AG08395 (cell line): ENCODE data around the gene TNPO1.

Source experiments
- DNase-seq: peaks from one replicate; pipeline ENCODE4 v3.0.0; 2012; ENCODE audit warnings: mixed read lengths, low spot score

The TNPO1 gene

DNA sequence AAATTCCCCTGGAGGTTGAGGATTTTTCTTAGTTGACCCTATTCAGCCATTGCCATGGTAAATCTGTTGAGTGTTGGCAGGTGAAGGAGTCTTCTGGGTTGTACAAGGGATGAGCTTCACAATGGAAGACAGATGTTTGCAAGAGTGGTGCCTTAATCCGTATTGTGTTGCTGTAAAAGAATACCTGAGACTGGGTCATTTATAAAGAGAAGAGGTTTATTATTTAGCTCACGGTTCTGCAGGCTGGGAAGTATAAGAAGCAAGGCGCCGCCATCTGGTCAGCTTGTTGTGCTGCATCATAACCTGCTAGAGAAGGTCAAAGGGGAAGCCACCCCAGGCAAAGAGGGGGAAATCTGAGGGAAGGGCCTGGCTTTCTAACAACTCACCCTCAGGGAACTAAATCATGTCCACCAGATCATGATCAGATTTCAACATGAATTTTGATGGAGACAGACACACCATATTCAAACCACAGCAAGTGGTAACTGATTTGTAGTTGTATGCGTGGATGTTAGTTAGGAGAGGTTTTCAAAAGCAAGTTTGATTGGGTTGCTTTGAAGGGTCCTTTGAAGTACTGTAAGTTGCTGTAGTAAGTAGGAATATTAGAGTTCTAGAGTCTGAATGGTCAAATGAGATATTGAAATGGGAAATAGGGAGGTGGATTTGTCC is 2.5 kb downstream of the TNPO1 start:
- peak; percentile 21 for DNase-seq

DNA sequence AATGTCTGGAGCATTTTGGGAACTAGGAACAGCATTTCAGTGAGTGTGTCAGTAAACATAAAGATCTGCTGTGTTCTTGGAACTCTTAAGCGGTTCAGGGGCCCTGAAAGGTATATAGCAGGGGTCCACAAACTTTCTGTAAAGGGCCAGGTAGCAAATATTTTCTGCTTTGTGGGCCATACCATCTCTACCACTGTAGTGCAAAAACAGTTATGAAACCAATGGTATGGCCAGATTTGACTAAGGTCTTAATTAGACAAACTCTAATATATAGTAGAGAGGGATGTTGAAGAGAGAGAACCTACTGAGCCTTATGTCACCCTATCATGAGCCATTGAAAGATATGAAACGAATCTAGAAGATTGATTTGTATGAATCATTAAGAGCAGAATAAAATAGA is 5.3 kb downstream of the TNPO1 start:
- DNase-seq: no peak

DNA sequence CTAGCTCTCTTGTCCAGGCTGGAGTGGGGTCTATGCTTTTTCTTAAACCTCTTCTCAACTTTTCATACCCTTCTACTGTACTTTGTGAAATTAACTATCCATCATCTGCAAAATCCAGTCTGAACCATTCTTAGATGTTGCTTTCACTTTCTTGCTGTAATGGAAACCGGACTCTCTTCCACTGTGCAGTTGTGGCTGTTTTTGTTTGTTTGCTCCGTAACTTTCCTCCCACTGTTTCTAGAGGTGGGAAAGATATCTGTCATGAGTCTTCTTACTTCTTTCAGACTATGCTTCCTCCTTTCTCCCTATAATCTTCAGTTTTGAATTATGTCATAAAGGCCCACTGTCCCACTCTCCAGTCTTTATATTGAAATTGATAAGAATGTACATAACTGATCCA is 6.5 kb downstream of the TNPO1 start:
- no peak for DNase-seq

DNA sequence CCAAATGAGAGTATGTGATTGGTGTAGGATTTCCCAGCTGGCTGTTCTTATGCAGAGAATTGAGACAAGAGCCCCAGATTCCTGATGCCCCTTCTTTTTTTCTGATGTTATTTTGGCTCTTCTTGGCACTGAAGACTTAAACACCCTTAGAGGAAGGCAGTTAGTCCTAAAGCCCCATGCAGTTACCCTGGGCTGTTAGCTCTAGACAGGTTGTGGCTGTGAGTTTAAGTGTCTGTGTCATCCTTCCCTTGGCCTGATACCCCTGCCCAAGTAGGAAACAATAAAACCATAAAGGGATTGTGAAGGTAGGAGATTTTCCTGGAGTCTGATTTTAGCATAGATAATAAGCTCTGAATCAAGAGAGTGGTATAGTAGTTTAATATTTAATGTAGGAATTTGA is 13.2 kb downstream of the TNPO1 start:
- no peak for DNase-seq

DNA sequence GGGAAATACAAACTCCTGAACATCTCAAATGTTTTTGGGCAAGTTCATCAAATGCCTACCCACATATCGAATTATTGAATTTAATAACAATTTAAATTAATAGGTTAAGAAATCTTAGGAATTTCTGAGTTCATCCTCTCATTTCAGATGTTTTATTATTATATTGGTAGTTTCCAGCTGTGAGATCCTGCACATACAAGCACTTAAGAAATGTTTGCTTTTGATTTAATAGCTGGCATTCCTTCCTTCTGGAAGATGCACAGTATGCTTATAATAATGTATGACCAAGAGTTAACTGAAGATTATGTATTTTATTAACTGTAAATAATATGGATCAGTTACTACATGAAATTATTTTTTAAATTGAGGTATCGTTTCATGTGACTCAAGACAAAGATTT is 13.9 kb downstream of the TNPO1 start:
- DNase-seq: no peak

DNA sequence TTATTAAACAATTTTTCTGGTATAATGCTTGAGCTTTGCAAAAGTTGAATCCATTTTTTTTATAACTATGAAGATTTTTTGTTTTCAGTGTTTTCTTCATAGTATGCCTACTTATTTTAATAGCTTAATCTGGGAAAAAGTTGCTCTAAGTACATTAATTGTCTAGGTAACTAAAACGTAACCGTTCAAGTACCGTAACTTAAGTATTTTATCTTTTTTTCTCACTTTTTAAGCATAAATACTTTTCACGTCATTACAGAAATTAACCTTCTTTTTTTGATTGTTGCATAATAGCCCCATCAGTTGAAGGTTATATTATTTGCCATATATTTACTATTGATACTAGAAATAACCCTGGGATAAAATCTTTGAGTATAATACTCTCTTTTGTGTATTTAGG is 15.2 kb downstream of the TNPO1 start:
- DNase-seq: no peak

DNA sequence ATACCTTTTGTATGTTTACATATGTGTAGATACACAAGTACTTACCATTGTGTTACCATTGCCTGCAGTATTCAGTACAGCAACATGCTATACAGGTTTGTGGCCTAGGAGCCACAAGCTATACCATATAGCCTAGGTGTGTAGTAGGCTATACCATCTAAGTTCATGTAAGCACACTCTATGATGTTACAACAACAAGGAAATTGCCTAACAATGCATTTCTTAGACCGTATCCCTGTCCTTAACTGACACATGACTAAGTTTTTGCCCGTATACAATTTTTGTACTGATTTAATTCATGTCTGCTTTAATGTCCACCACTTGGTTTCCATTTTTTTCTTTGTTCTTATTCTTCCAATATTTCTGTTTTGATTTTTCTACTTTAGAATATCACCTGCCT is 18.5 kb downstream of the TNPO1 start:
- no peak for DNase-seq

DNA sequence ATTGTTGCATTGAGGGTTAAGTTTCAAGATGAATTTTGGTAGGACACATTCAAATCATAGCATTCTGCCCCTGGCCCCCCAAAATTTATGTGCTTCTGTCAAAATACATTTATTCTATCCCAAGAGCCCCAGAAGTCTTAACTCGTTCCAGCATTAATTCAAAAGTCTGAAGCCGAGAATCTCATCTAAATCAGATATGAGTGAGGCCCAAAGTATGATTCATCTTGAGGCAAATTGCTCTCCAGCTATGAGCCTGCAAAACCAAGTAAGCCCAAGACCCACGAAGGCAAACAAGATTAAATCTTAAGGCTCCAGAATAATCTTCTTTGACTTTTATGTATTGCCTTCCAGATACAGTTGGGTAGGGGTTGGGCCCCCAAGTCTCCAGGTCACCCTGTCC is 19.2 kb downstream of the TNPO1 start:
- no peak for DNase-seq

DNA sequence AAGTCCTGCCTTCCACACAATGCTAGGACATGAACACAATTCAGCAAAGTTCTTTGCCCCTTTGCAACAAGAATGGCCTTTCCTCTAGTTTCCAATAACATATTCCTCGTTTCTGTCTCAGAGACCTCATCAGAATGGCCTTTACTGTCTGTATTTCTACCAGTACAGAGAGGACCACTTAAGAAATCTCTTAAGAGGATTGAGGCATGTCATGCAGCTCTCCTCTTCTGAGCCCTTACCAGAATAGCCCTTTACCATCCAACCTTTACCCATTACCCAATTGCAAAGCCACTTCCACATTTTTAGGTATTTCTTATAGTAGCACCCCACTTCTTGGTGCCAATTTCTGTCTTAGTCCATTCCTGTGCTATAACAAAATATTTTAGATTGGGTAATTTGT is 20.3 kb downstream of the TNPO1 start:
- DNase-seq: no peak

DNA sequence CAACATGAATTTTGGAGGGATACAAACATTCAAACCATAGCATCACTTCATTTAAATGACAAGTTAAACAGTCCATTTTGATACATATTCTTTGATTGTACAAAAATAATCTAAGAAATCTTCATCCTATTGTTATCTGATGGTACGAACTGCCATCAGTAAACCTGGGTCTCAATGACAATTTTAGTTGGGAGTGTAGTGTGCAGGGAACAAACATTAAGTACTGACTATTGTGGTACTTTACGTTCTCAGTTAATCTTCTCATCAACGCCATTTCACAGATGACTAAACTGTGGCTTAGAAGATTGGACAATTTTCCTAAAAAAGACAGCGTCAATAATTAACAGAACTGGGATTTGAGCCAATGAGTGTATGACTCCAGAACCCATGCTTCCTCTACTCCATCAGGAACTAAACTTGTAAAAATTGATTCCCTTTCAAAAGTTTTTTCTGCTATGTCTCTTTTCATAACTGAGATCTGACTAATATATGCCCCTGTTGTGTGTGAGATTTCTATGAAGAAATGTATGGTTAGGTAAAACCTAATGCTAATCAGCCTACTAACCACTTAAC is 21.1 kb downstream of the TNPO1 start:
- DNase-seq: no peak

DNA sequence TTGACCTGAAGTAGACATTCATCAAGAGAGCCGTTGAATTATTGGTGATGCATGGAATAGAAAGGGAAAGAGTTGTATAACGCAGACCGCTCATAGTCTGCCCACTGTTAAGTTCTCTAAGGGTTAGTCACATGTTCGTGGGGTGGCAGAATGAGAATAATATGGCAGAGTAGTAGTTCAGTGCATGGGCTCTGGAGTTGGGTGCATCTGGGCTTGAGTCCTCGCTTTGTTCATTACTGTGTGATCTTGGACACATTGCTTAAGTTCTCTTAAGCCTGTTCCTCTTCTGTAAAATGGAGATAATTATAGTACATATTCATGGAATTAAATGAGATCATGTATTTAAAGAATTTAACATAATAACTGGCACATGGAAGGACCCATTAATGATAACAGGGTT is 23.6 kb downstream of the TNPO1 start:
- no peak for DNase-seq

DNA sequence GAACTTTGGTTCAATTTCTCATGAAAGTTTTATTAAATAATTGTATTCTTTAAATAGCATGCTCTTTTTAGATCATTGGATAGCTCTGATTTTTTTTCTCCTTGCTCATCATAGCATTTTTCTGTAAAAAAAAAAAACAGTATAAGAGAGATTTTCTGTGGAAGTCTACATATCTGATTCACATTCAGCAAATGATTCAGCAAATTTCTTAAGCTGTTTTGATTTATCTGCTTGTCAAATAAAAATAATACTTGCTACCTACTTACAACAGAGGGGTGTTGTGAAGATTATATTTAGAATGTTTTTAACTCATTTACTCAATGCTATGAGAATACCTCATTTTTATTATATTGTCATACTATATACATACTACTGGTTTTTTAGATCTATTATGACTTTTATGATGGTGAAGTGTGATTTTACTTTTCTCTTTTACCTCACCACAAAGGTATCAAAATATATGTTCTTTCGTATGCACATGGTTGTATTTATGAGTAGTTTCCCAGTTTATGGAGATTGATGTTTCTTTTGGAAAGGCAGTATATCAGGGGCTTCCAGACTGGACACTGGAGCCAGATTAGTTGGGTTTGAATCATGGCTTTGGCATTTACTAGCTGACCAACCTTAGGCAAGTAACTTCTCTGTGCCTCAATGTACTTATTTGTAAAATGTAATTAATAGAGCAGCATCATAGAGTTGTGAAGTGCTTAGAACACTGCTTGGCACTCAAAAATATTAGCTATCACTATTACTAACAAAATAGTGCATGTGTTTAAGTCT is 25.5 kb downstream of the TNPO1 start:
- no peak for DNase-seq

DNA sequence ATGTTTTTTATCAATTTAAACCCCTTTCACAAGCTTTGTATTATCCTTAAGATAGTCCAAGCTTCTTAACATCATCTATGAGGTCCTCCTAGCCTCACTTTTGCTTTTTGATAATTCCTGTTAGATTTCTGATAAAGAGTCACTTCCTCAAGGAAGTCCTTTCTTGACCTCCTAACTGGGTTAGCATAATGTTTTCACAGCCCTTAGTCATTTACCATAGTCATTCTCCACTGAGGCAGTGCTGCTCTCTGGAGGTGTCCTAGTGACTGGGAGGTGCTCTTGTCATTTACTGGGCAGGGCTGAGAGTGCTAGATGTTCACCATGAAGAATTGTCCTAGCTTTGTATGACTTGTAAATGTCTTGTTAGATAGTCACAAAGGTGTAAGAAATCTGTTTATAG is 26.4 kb downstream of the TNPO1 start:
- DNase-seq: peak; percentile 27

DNA sequence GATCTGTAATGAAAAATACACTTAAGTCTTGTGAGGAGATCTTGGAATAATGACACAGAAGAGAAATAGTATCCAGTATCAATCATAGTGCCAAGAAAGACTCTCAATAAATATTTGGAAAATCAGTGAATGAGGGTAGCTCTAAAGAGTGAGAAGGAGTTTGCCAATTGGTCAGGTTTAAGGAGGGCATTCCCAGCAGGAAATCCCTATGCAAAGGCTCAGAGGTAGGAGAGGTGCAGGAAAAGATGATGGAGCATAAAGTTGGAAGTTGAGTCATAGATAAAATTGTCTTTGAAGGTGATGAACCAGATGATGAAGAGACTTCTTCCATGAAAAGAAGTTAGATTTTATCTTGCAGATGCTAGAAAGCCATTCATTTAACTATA is 27.8 kb downstream of the TNPO1 start:
- DNase-seq: no peak

DNA sequence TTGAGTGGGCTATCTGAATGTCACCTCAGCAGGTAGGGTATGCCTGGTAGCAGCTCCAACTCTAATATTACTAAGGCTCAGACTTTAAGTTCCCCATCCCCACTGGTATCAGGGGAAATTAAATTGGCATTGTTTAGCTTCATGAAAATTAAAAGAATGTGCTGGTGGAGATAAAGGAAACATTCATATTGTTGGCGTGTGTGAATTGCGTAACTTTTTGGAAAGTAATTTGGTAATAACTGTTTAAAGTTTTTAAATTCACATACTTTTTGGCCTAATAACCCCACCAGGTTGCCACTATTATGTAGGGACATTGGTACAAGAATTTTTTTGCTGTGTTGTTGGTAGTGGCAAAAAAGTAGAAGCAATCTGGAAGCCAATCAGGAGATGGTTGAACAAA is 29.4 kb downstream of the TNPO1 start:
- no peak for DNase-seq

DNA sequence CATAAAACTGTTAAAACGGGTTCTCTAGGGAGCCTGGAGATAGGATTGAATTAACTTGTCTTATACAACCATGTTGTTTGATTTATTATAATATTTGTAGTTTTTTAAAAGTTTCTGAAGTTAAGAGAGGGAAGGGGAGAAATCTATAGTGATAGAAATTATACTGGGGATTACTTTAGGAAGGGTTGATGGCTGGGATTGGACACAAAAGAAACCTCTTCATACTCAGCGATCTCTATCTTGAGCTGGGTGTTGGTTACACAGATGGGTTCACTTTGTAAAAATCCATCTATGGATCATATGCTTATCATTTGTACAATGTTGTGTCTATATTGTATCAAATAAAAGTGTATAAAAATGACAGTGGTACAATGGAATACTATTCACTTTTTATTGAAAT is 30.0 kb downstream of the TNPO1 start:
- DNase-seq: no peak

DNA sequence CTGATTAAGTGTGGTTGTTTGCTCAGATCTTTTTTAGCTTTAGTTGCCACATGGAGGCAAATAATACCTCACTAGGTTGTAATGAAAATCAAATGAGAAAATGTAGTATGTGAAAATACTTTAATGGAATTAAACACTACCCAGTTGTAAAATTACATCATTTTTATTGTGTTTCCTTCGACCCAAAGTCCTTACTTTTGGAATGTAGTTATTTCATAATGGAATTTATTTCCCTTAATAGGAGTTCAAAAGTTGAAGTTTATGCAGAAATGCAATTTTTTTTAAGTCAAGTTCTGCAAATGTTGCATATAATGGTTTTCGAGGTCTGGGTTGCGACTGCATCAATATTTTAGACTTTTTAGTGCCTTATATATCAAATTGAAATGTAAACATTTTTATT is 31.0 kb downstream of the TNPO1 start:
- DNase-seq: no peak

DNA sequence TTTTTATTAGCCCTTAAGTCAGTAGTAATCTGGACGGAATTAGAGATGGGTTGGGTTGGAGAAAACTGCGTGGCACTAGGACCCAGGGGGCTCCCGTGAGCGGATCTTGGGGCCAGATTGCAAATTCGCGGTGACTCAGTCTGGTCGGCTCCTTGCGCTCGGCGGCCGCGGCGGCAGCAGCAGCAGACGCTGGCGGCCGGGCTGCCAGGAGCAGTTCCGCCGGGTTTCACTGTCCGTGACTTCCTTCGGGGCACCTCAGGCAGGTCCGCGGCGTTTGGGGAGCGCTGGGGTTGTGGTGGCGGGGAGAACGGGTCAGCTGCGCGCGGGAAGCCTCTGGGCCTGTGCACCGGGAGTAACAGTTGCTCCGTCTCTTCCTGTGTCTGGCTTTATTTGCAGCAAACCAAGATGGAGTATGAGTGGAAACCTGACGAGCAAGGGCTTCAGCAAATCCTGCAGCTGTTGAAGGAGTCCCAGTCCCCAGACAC is 31.6 kb downstream of the TNPO1 start:
- peak; percentile 85 for DNase-seq

DNA sequence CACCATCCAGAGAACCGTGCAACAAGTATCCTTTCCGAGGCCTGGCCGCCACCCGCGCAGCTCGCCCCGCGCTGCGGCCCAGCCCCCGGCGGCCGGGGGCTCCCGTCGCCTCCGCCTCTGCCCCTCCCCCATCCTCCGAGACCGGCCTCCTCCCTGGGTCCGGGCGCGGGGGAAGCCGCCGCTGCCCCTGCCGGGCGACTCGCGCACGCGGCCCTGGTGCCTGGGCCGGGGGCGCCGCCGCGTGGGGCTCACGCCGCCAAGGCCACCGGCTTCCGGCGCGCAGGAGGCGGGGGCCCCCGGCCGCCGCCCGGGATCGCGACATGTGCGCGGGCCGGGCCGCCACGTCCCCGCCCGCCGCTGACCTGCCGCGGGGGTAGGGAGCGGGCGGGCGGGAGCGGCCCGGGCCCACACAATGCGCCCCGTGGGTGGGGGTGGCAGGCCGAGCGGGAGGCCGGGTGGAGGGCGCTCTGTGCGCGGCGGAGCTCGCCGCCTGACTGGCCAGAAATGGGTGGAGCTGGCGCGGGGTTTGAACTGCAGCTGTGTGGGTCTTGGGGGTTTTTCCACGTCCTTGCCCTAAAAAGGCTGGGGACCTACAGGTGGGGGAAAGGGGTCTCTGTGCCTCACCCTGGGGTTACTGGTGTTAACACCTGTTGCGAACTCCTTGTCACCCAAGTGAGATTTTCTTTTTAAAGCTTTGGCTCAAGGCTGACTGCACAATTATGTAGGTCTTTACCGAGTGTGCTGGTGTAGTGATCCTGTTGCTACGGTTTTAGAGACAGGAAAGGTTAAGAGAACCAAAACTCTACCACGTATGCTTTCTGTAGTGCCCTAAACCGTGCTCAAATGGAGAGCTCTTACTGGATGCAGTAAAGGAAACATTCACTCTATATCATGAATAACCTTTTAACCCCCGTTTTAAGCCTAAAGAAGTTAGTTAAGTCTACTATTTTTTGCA is 32.3 kb downstream of the TNPO1 start:
- DNase-seq: peak; percentile 47

DNA sequence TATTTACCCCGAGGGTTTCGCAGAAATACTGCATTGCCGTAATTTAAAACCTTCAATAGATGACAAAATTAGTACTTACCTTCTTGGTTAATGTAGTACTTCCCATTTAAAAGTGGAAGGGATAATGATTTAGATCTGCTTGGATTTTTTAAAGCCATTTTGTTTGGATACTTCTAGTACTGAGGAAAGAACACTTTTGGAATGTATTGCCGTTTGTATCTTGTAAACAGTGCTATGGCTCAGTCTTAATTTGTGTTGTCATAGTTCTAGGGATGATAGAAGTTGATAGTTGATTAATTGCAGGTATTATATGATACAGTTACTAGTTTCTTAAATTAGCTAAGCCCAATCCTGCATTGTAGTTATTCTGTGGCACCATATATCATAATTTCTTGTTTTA is 33.1 kb downstream of the TNPO1 start:
- DNase-seq: no peak

DNA sequence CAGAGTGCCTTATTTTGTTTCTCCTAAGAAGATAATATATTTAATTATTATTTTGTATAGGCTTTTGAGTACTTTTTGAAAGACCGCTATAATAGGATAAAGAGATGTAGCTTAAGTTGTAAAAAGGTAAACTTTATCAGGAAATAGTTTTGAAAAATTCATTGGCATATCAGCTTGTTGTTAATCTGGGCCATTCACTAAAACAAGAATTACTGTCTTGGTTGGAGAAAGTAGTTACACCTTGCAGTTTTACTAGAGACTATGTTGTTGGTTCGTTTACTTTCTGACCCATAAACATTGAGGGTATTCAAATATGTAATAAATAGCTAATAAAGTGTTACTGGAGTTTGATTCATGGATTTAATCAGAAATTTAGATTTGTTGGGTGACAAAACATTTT is 33.7 kb downstream of the TNPO1 start:
- DNase-seq: no peak

DNA sequence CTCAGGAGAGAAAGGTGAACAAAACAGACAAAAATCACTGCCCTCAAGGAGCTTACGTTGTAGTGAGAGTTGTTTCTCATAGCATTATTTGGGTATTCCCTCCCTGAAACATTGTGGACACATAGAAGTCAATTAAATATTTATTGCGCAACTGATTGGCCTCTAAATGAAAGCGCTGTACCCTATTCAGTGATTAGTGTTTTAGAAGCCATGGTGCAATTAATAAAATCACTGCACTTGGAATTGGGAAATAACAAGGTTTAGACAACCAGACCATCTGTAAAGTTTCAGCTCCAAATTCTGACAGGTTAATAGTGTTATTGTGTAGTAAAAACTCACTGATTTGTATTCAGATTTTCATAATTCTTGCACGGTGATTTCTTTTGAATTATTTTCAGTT is 35.9 kb downstream of the TNPO1 start:
- no peak for DNase-seq
